ENCODE data around the gene ERCC2. TPM values are rescaled to one million over a fixed set of nuclear protein-coding genes. Genes with fewer than 3 reads are reported as not detected.

ERCC2 gene
- total and polyA plus RNA-seq, 7 donors = 4.2 to 12.9 (median 9.7) TPM

GRCh38 chr19:45327404-45328143 lies 42.8 kb downstream of the ERCC2 start:
- intact Hi-C loops (cut with DNase I) = loop anchor here (5.0 kb wide), 1 partner anchor 465 kb away; the partner anchor contains the start of gene DMWD
- DNase-seq = no peak
- H3K27me3 ChIP-seq = peaks cover 4 to 7% (median 5%) of the 10 kb centered on the region in 3 donors

GRCh38 chr19:45324349-45324907 lies 45.9 kb downstream of the ERCC2 start:
- Histone ChIP-seq H3K27ac (peak overlapping the region; percentile 71 to 83 (median 79)), H3K9me3 (no peaks in the 10 kb centered on the region), H3K36me3 (no peaks in the 10 kb centered on the region), H3K27me3 (peaks cover 4 to 11% (median 5%) of the 10 kb centered on the region in 3 donors), H3K4me3 (peak overlapping the region in 3 of 4 donors; percentile 34 to 47 (median 40)), H3K4me1 (peaks cover 0 to 40% (median 37%) of the 10 kb centered on the region in 4 donors)
- intact Hi-C loops (cut with DNase I) = no loop called here
- 69 to 72% methylated on average over 11 of the region's 11 CpGs for WGBS, 2 donors
- DNase-seq = no peak
- TF ChIP-seq EP300 (IDR thresholded peaks at IDR 0.05) = no peak
- TF ChIP-seq POLR2A (IDR thresholded peaks at IDR 0.05) = no peak
- TF ChIP-seq POLR2AphosphoS5 (IDR thresholded peaks at IDR 0.05) = no peak
- TF ChIP-seq, protein P1, sequence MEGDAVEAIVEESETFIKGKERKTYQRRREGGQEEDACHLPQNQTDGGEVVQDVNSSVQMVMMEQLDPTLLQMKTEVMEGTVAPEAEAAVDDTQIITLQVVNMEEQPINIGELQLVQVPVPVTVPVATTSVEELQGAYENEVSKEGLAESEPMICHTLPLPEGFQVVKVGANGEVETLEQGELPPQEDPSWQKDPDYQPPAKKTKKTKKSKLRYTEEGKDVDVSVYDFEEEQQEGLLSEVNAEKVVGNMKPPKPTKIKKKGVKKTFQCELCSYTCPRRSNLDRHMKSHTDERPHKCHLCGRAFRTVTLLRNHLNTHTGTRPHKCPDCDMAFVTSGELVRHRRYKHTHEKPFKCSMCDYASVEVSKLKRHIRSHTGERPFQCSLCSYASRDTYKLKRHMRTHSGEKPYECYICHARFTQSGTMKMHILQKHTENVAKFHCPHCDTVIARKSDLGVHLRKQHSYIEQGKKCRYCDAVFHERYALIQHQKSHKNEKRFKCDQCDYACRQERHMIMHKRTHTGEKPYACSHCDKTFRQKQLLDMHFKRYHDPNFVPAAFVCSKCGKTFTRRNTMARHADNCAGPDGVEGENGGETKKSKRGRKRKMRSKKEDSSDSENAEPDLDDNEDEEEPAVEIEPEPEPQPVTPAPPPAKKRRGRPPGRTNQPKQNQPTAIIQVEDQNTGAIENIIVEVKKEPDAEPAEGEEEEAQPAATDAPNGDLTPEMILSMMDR (IDR thresholded peaks at IDR 0.05) = no peak

More at GRCh38 chr19:45327404-45328143, 42.8 kb downstream of the ERCC2 start:
- H3K27ac ChIP-seq = no peak overlapping the region
- H3K9me3 ChIP-seq = no peaks in the 10 kb centered on the region
- 67 to 76% methylated on average over 13 of the region's 13 CpGs for WGBS, 2 donors
- TF ChIP-seq, protein P1 (IDR thresholded peaks at IDR 0.05) = no peak
- TF ChIP-seq POLR2AphosphoS5 (IDR thresholded peaks at IDR 0.05) (no peak), EP300 (IDR thresholded peaks at IDR 0.05) (no peak)
- H3K36me3 ChIP-seq = no peaks in the 10 kb centered on the region
- H3K4me1 ChIP-seq = peaks cover 0 to 30% (median 29%) of the 10 kb centered on the region in 4 donors
- H3K4me3 ChIP-seq = no peak overlapping the region

GRCh38 chr19:45323671-45324081 lies 46.7 kb downstream of the ERCC2 start:
- 3 to 4% methylated on average over 30 of the region's 30 CpGs for WGBS, 2 donors
- Histone ChIP-seq H3K27me3 (peaks cover 4 to 11% (median 5%) of the 10 kb centered on the region in 3 donors), H3K4me3 (peak overlapping the region; percentile 18 to 47 (median 37))

GRCh38 chr19:45322744-45323281 lies 47.6 kb downstream of the ERCC2 start, which contains the start of gene CKM:
CKM (minus strand) TSS chr19:45322875; CDS start chr19:45319713, 3,162 bp downstream.
- Histone ChIP-seq H3K36me3 (no peaks in the 10 kb centered on the region), H3K4me1 (peaks cover 0 to 40% (median 37%) of the 10 kb centered on the region in 4 donors), H3K27ac (peak within 1 kb of the TSS; percentile 71 to 83 (median 79)), H3K27me3 (peaks cover 4 to 11% (median 5%) of the 10 kb centered on the region in 3 donors), H3K4me3 (peak within 1 kb of the TSS; percentile 18 to 47 (median 37)), H3K9me3 (no peaks in the 10 kb centered on the region)
- DNase-seq = no peak
- intact Hi-C loops (cut with DNase I) = no loop called here
- 38 to 47% methylated on average over 15 of the region's 15 CpGs for WGBS, 2 donors
- TF ChIP-seq POLR2A (IDR thresholded peaks at IDR 0.05) = no peak
- TF ChIP-seq, protein P1 (IDR thresholded peaks at IDR 0.05) = no peak
- no peak for TF ChIP-seq POLR2AphosphoS5 (IDR thresholded peaks at IDR 0.05)
- no peak for TF ChIP-seq EP300 (IDR thresholded peaks at IDR 0.05)

More at GRCh38 chr19:45323671-45324081, 46.7 kb downstream of the ERCC2 start:
- no peaks in the 10 kb centered on the region for H3K36me3 ChIP-seq
- peak; percentile 83 for DNase-seq
- peak overlapping the region; percentile 71 to 83 (median 79) for H3K27ac ChIP-seq
- H3K9me3 ChIP-seq = no peaks in the 10 kb centered on the region
- peaks cover 0 to 40% (median 37%) of the 10 kb centered on the region in 4 donors for H3K4me1 ChIP-seq
- intact Hi-C loops (cut with DNase I) = no loop called here
- TF ChIP-seq POLR2AphosphoS5 (IDR thresholded peaks at IDR 0.05) = peak; percentile 79 to 89 (median 85)
- TF ChIP-seq, protein P1 (IDR thresholded peaks at IDR 0.05) = no peak
- no peak for TF ChIP-seq EP300 (IDR thresholded peaks at IDR 0.05)
- peak; percentile 37 to 73 for TF ChIP-seq POLR2A (IDR thresholded peaks at IDR 0.05)
